Osteoblast (primary cell): ENCODE data around the gene CRTC1. TPM values are rescaled to one million over a fixed set of nuclear protein-coding genes. Genes with fewer than 3 reads are reported as not detected.

ENCODE experiments used
- DNase-seq: peaks from one replicate; pipeline ENCODE4 v3.0.0; 2011; ENCODE audit warnings: low spot score, mixed read lengths; ENCODE audit not compliant: insufficient read length; ENCODE audit errors: missing footprints
- H2AFZ ChIP-seq: 2 replicates; pipeline ENCODE4 v1.6.0; 2011; ENCODE audit warnings: mild to moderate bottlenecking, low read length
- H3K27ac ChIP-seq: 2 replicates; pipeline ENCODE4 v1.5.1; 2011; ENCODE audit warnings: mild to moderate bottlenecking, low read depth, low read length, moderate library complexity
- H3K27me3 ChIP-seq: 2 replicates; pipeline ENCODE4 v1.6.0; 2012; ENCODE audit warnings: mild to moderate bottlenecking, control low read depth, inconsistent platforms, low read length, moderate library complexity; ENCODE audit not compliant: insufficient read depth
- H3K36me3 ChIP-seq: 2 replicates; pipeline ENCODE4 v1.5.1; 2011; ENCODE audit warnings: mild to moderate bottlenecking, low read length, control low read depth, moderate library complexity; ENCODE audit not compliant: insufficient read depth
- H3K4me1 ChIP-seq: 2 replicates; pipeline ENCODE4 v1.5.1; 2011; ENCODE audit warnings: mild to moderate bottlenecking, low read length, control low read depth, moderate library complexity; ENCODE audit not compliant: insufficient read depth
- H3K4me2 ChIP-seq: 2 replicates; pipeline ENCODE4 v1.6.0; 2011; ENCODE audit warnings: mild to moderate bottlenecking, low read length; ENCODE audit not compliant: insufficient read depth
- H3K4me3 ChIP-seq: fragments of 200-600 bp; sonication (generic); 3 replicates; pipeline ENCODE4 v1.5.1; 2012; ENCODE audit warnings: mild to moderate bottlenecking, low read length, inconsistent platforms; ENCODE audit not compliant: insufficient read depth
- H3K79me2 ChIP-seq: 2 replicates; pipeline ENCODE4 v1.6.0; 2012; ENCODE audit warnings: mild to moderate bottlenecking, low read length, control low read depth, inconsistent platforms; ENCODE audit not compliant: insufficient read depth
- H3K9me3 ChIP-seq: 2 replicates; pipeline ENCODE4 v1.5.1; 2011; ENCODE audit warnings: low read depth, low read length, control low read depth
- H4K20me1 ChIP-seq: 2 replicates; pipeline ENCODE4 v1.6.0; 2012; ENCODE audit warnings: mild to moderate bottlenecking, low read length, control low read depth; ENCODE audit not compliant: insufficient read depth
- total RNA-seq: library from RNA; depleted of rRNA; stranded (reverse); fragments of >200 nt; gene quantifications from 2 replicates; pipeline ENCODE4 v1.2.3, GENCODE V29; 2012
- TF ChIP-seq, protein P1 (sequence below): IDR thresholded peaks from 2 replicates; pipeline ENCODE4 v1.5.1; 2011; ENCODE audit warnings: mild to moderate bottlenecking, low read depth, low read length, moderate library complexity; ENCODE audit errors: extremely low read depth

CRTC1 gene
- total RNA-seq, 1 donor = 4.0 TPM

DNA sequence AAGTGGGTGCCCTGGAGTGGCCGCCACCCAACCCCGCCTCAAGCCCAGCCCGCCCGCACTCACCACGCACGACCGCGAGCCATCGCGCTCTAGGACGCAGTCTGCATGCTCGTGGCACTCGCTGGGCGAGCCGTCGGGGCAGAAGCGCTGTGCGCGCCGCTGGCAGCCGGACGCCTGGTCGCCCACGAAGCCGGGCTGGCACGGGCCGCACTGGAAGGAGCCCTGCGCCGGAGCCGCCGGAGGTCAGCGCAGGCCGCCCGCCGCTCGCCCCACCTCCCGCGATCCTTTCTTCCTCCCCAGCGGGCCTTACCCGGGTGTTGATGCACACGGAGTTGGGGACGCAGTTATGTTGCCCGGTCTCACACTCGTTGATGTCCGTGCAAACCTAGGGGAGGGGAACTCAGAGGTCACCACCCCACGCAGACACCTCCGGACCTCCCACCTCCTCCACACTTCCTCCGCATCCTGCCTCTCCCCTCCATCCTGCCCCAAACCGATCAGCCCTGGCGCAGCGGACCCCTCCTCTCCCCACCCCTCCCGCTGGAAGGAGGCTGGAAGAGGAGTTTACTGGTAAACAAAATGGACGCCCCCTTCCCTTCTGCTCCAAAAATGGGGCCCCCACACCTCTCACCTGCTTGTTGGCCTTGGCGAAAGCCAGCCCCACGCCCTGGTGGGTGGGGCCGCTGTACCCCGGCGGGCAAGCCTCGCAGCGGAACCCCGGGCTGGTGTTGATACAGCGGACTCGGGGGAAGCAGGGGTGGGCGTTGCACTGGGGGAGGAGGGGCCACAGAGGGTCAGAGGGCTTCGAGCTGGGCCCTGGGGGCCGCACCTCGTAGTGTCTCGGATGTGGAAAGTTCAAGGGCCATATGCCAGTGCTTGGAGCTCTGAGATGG is 105.3 kb downstream of the CRTC1 start:
- Histone ChIP-seq H3K79me2 (no peaks in the 10 kb centered on the region), H3K4me1 (no peaks in the 10 kb centered on the region), H3K4me2 (no peak overlapping the region), H3K36me3 (no peaks in the 10 kb centered on the region), H3K27ac (no peak overlapping the region), H3K9me3 (no peaks in the 10 kb centered on the region), H3K4me3 (no peak overlapping the region), H3K27me3 (peaks cover 45% of the 10 kb centered on the region), H2AFZ (no peak overlapping the region), H4K20me1 (no peaks in the 10 kb centered on the region)
- peak; percentile 80 for DNase-seq
- TF ChIP-seq, protein P1, sequence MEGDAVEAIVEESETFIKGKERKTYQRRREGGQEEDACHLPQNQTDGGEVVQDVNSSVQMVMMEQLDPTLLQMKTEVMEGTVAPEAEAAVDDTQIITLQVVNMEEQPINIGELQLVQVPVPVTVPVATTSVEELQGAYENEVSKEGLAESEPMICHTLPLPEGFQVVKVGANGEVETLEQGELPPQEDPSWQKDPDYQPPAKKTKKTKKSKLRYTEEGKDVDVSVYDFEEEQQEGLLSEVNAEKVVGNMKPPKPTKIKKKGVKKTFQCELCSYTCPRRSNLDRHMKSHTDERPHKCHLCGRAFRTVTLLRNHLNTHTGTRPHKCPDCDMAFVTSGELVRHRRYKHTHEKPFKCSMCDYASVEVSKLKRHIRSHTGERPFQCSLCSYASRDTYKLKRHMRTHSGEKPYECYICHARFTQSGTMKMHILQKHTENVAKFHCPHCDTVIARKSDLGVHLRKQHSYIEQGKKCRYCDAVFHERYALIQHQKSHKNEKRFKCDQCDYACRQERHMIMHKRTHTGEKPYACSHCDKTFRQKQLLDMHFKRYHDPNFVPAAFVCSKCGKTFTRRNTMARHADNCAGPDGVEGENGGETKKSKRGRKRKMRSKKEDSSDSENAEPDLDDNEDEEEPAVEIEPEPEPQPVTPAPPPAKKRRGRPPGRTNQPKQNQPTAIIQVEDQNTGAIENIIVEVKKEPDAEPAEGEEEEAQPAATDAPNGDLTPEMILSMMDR = no peak

DNA sequence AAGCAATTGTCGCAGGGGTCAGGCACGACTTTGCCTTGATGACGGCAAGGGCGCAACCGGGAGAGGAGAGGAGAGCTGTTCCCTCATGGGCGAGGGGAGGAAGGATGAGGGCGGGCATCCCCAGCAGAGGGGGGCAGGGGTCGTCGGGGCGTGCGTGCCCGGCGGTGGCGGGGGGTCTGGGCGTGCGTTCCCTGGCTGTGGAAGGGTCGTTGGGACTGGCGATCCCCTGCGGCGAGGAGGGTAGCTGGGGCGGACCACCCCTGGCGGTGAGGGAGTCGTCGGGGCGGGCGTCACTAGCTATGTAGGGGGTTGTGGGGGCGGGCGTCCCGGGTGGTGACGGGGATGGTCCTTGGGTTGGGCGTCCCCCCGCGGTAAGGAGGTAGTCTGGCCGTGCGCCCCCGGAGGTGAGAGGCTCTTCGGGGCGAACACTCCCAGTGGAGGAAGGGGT is 106.0 kb downstream of the CRTC1 start:
- Histone ChIP-seq H3K4me3 (peak overlapping the region; percentile 35), H3K4me1 (no peaks in the 10 kb centered on the region), H3K79me2 (no peaks in the 10 kb centered on the region), H4K20me1 (no peaks in the 10 kb centered on the region), H3K36me3 (no peaks in the 10 kb centered on the region), H2AFZ (no peak overlapping the region), H3K9me3 (no peaks in the 10 kb centered on the region), H3K4me2 (peak overlapping the region; percentile 69), H3K27ac (no peak overlapping the region), H3K27me3 (peaks cover 45% of the 10 kb centered on the region)
- TF ChIP-seq, protein P1 = no peak
- peak; percentile 83 for DNase-seq

DNA sequence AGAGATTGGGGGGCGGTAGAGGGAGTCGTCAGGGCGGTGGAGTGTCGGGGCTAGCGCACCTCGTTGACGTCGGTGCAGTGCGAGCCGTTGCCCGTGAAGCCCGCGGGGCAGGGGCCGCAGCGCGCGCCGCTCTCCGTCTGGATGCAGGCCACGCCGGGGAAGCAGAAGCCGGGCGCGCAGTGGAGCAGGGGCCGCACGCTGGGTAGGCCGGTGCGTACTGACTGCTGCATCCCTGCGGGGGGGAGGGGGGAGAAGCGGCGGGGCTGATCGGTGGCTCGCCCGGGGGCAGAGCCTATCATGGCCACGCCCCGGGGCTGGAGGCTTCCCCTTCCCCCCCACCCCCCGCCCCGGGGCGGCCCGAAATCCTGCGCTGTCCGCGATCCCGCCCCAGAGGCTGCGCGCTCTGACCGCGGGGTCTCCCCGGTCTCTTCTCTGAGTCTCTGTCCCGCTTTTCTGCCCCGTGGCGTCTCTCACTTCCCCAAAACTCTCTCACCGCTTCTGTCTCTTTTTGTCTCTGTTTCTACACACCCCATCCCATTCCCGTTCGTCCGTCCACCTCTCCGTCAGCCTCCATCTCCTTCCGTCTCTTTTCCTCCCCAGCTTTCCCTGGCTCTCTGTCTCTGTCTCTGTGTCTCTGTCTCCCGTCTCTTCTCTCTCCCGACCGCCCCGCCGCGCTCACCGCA is 106.5 kb downstream of the CRTC1 start:
- Histone ChIP-seq H3K27me3 (peaks cover 45% of the 10 kb centered on the region), H2AFZ (peak overlapping the region; percentile 59), H4K20me1 (no peaks in the 10 kb centered on the region), H3K27ac (no peak overlapping the region), H3K9me3 (no peaks in the 10 kb centered on the region), H3K4me1 (no peaks in the 10 kb centered on the region), H3K4me3 (peak overlapping the region; percentile 53), H3K4me2 (peak overlapping the region; percentile 69), H3K79me2 (no peaks in the 10 kb centered on the region), H3K36me3 (no peaks in the 10 kb centered on the region)
- TF ChIP-seq, protein P1 = no peak
- peak; percentile 96 for DNase-seq
